Femur (tissue), 1 donor: Measurements from ENCODE around the gene ZBTB49.

Source experiments
- DNase-seq: peaks from one replicate; pipeline ENCODE4 v3.0.0-alpha.2; 2017

The ZBTB49 gene

GRCh38 chr4:4281787-4282186, 8.3 kb upstream of the ZBTB49 start:
- no peak for DNase-seq

GRCh38 chr4:4284827-4285618, 5.0 kb upstream of the ZBTB49 start:
- DNase-seq: no peak

GRCh38 chr4:4288098-4288497, 2.0 kb upstream of the ZBTB49 start:
- no peak for DNase-seq

- DNase-seq: no peak
Observed at GRCh38 chr4:4289055-4289454, 996 bp upstream of the ZBTB49 start.

- no peak for DNase-seq
Observed at GRCh38 chr4:4289597-4289940, 482 bp upstream of the ZBTB49 start.

- no peak for DNase-seq
Observed at GRCh38 chr4:4293279-4293678, 3.2 kb downstream of the ZBTB49 start.

- DNase-seq: no peak
Observed at GRCh38 chr4:4296283-4296846, 6.3 kb downstream of the ZBTB49 start.

- no peak for DNase-seq
Observed at GRCh38 chr4:4299006-4299405, 9.0 kb downstream of the ZBTB49 start.

- no peak for DNase-seq
Observed at GRCh38 chr4:4302001-4302400, 11.9 kb downstream of the ZBTB49 start.

- no peak for DNase-seq
Observed at GRCh38 chr4:4302416-4302815, 12.4 kb downstream of the ZBTB49 start.

GRCh38 chr4:4306920-4307319, 16.9 kb downstream of the ZBTB49 start:
- no peak for DNase-seq

GRCh38 chr4:4308800-4309441, 18.9 kb downstream of the ZBTB49 start:
- no peak for DNase-seq

GRCh38 chr4:4311193-4311592, 21.1 kb downstream of the ZBTB49 start:
- no peak for DNase-seq

GRCh38 chr4:4315461-4316149, 25.6 kb downstream of the ZBTB49 start:
- DNase-seq: no peak

GRCh38 chr4:4316150-4316495, 26.1 kb downstream of the ZBTB49 start:
- no peak for DNase-seq

GRCh38 chr4:4317496-4318232, 27.6 kb downstream of the ZBTB49 start:
- no peak for DNase-seq

GRCh38 chr4:4320528-4320927, 30.5 kb downstream of the ZBTB49 start:
- DNase-seq: no peak

GRCh38 chr4:4320951-4321714, 31.1 kb downstream of the ZBTB49 start:
- DNase-seq: no peak

- no peak for DNase-seq
Observed at GRCh38 chr4:4321951-4322688, 32.1 kb downstream of the ZBTB49 start.

GRCh38 chr4:4323705-4324534, 33.9 kb downstream of the ZBTB49 start:
- DNase-seq: no peak

GRCh38 chr4:4325321-4325720, 35.3 kb downstream of the ZBTB49 start:
- no peak for DNase-seq
